SU-DHL-6 (cell line): Measurements from ENCODE around the gene MEIS3.

Source experiments
- CTCF ChIP-seq: fragments of 200-600 bp; sonication (generic); IDR thresholded peaks from one replicate; pipeline ENCODE4 v1.5.1; 2017; ENCODE audit warnings: antibody characterized with exemption, mild to moderate bottlenecking, low read length, moderate library complexity; ENCODE audit not compliant: insufficient read depth, poor library complexity, severe bottlenecking
- EZH2phosphoT487 ChIP-seq: fragments of 200-600 bp; sonication (generic), shearing (Covaris generic); conservative IDR thresholded peaks from 2 replicates; pipeline ENCODE4 v1.6.1; 2018; ENCODE audit warnings: mild to moderate bottlenecking, antibody characterized with exemption, low read length, moderate library complexity, mixed read lengths

- TF ChIP-seq CTCF (no peak), EZH2phosphoT487 (no peak)
These were observed 12.8 kb upstream of the MEIS3 start for GRCh38 chr19:47432091-47432490.
